GM12864 (cell line): ENCODE results near the gene ASCL4.
A peak's percentile ranks its signal among the peaks of the same experiment; 100 is the strongest.

Experiments used
- DNase-seq: peaks from one replicate; pipeline ENCODE4 v3.0.0-alpha.2; 2011; ENCODE audit warnings: low read depth
- H3K4me3 ChIP-seq: 2 replicates; pipeline ENCODE4 v1.5.1; 2011; ENCODE audit warnings: mild to moderate bottlenecking, low read depth, low read length, control low read depth
- TF ChIP-seq, protein P1 (sequence below): IDR thresholded peaks from 2 replicates; pipeline ENCODE4 v1.5.1; 2011; ENCODE audit warnings: low read depth, mild to moderate bottlenecking, moderate library complexity, low read length, control low read depth, inconsistent platforms; ENCODE audit errors: missing control alignments

Gene ASCL4

DNA sequence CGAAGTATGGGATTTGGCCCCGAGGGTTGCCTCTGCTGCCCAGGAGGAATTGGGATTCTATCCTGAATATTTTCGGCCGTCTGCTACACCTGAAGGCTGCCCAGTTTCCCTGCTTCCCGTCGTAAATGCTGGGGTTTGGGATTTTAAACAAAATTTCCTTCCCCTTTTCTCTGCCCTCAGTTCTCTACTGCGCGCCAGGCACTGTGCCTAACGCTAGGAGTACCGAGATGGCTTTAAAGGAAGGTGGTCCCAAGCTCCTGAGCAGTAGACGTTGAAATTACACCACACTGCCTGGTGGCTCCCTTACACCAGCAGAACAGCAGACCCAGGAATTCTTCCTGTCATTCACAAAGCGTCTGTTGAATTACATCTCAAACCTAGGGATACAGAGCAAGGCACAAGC is 13.0 kb upstream of the ASCL4 start:
- TF ChIP-seq, protein P1, sequence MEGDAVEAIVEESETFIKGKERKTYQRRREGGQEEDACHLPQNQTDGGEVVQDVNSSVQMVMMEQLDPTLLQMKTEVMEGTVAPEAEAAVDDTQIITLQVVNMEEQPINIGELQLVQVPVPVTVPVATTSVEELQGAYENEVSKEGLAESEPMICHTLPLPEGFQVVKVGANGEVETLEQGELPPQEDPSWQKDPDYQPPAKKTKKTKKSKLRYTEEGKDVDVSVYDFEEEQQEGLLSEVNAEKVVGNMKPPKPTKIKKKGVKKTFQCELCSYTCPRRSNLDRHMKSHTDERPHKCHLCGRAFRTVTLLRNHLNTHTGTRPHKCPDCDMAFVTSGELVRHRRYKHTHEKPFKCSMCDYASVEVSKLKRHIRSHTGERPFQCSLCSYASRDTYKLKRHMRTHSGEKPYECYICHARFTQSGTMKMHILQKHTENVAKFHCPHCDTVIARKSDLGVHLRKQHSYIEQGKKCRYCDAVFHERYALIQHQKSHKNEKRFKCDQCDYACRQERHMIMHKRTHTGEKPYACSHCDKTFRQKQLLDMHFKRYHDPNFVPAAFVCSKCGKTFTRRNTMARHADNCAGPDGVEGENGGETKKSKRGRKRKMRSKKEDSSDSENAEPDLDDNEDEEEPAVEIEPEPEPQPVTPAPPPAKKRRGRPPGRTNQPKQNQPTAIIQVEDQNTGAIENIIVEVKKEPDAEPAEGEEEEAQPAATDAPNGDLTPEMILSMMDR = no peak
- peak overlapping the region; percentile 60 for H3K4me3 ChIP-seq
- no peak for DNase-seq

DNA sequence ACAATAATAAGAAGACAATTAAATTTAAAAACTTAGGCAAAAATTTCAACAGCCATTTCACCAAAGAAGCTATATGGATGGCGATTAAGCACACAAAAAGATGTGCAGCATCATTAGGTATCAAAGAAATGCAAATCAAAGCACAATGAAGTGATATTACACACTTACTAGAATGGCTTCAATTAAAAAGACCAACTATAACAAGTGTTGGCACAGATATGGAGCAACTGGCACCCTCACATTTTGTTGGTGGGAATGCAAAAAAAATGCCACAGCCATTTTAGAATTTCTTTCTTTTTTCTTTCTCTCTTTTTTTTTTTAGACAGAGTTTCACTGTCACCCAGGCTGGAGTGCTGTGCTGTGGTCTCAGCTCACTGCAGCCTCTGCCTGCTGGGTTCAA is 11.6 kb upstream of the ASCL4 start:
- TF ChIP-seq, protein P1 = no peak
- no peak overlapping the region for H3K4me3 ChIP-seq
- no peak for DNase-seq

DNA sequence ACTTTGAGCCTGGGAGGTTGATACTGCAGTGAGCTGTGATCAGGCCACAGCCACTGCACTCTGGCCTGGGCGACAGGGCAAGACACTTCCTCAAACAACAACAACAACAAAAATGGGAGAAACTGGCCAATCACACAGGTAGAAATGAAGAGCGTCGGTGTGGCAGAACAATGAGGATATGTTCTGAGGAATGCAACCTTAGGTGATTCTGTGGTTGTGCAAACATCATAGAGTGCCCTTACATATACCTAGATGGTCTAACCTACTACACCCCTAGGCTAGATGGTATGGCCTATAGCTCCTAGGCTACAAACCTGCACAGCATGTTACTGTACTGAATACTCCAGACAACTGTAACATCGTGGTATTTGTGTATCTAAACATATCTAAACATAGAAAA is 9.9 kb upstream of the ASCL4 start:
- no peak overlapping the region for H3K4me3 ChIP-seq
- TF ChIP-seq, protein P1 = no peak
- no peak for DNase-seq

- no peak for DNase-seq
- H3K4me3 ChIP-seq = no peak overlapping the region
- TF ChIP-seq, protein P1 = no peak
These were observed 9.2 kb upstream of the ASCL4 start for GRCh38 chr12:107765316-107765715.

- no peak for DNase-seq
- TF ChIP-seq, protein P1 = no peak
- no peak overlapping the region for H3K4me3 ChIP-seq
These were observed 7.0 kb upstream of the ASCL4 start for GRCh38 chr12:107767466-107767865.

DNA sequence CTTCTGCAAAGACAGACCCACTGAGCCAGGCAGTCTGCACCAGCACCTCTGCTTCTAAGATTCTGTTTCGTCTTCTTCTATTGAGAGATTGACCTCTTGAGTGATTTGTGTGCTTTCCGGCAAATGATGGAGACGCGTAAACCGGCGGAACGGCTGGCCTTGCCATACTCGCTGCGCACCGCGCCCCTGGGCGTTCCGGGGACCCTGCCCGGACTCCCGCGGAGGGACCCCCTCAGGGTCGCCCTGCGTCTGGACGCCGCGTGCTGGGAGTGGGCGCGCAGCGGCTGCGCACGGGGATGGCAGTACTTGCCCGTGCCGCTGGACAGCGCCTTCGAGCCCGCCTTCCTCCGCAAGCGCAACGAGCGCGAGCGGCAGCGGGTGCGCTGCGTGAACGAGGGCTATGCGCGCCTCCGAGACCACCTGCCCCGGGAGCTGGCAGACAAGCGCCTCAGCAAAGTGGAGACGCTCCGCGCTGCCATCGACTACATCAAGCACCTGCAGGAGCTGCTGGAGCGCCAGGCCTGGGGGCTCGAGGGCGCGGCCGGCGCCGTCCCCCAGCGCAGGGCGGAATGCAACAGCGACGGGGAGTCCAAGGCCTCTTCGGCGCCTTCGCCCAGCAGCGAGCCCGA is 703 bp downstream of the ASCL4 start:
- no peak for DNase-seq
- no peak overlapping the region for H3K4me3 ChIP-seq
- TF ChIP-seq, protein P1 = peak; percentile 15

DNA sequence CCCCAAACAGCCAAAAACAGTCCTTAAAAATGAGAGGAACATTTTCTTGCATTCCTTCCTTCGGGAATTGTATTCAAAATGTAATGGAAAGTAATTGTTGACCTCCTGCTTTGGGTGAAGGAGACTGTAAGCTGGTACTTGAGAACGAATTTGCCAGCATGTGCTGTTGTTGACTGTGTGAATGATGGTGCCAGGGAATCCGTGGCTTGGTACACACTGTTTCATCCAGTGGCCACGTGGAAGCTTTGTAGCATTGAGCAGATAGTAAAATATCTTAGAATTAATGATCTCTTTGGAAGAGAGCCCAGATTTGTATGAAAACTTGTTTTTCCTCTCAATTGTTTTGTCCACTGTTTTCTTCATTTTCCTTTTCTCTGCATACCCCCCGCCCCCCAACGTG is 1.7 kb downstream of the ASCL4 start:
- TF ChIP-seq, protein P1 = no peak
- no peak for DNase-seq
- H3K4me3 ChIP-seq = no peak overlapping the region
